MM.1S (cell line): ENCODE data around the gene PTPRO.

ENCODE experiments used
- DNase-seq: peaks from one replicate; pipeline ENCODE4 v3.0.0-alpha.2; 2015
- H2AFZ ChIP-seq: fragments of 300-600 bp; sonication (generic); 2 replicates; pipeline ENCODE4 v1.6.0; 2016; ENCODE audit warnings: antibody characterized with exemption, low read length
- H3F3A ChIP-seq: fragments of 300-600 bp; sonication (generic); 2 replicates; pipeline ENCODE4 v1.6.1; 2016; ENCODE audit warnings: mild to moderate bottlenecking, antibody characterized with exemption, low read length, moderate library complexity, mixed read lengths; ENCODE audit not compliant: insufficient read depth
- H3K27ac ChIP-seq: fragments of 300-600 bp; sonication (generic); 2 replicates; pipeline ENCODE4 v1.5.1; 2016; ENCODE audit warnings: mild to moderate bottlenecking, low read length
- H3K27me3 ChIP-seq: fragments of 300-600 bp; sonication (generic); replicated peaks from 2 replicates; pipeline ENCODE4 v1.6.0; 2016; ENCODE audit warnings: low read length; ENCODE audit not compliant: insufficient read depth
- H3K36me3 ChIP-seq: fragments of 300-600 bp; sonication (generic); replicated peaks from 2 replicates; pipeline ENCODE4 v1.6.1; 2016; ENCODE audit warnings: mild to moderate bottlenecking, low read length, mixed read lengths; ENCODE audit not compliant: insufficient read depth
- H3K4me1 ChIP-seq: fragments of 300-600 bp; sonication (generic); 2 replicates; pipeline ENCODE4 v1.6.1; 2016; ENCODE audit warnings: low read length, mixed read lengths
- H3K4me2 ChIP-seq: fragments of 300-600 bp; sonication (generic); 2 replicates; pipeline ENCODE4 v1.6.0; 2016; ENCODE audit warnings: low read depth, low read length
- H3K4me3 ChIP-seq: fragments of 300-600 bp; sonication (generic); 2 replicates; pipeline ENCODE4 v1.5.1; 2016; ENCODE audit warnings: low read length, mixed read lengths
- H3K79me2 ChIP-seq: fragments of 300-600 bp; sonication (generic); 2 replicates; pipeline ENCODE4 v1.6.1; 2016; ENCODE audit warnings: mixed run types, low read length, mixed read lengths
- H3K9ac ChIP-seq: fragments of 300-600 bp; sonication (generic); 2 replicates; pipeline ENCODE4 v1.6.1; 2016; ENCODE audit warnings: low read length, mixed read lengths
- H3K9me2 ChIP-seq: fragments of 300-600 bp; sonication (generic); replicated peaks from 2 replicates; pipeline ENCODE4 v1.6.1; 2016; ENCODE audit warnings: mild to moderate bottlenecking, low read length, mixed read lengths; ENCODE audit not compliant: insufficient read depth
- H3K9me3 ChIP-seq: fragments of 300-600 bp; sonication (generic); replicated peaks from 2 replicates; pipeline ENCODE4 v1.6.1; 2016; ENCODE audit warnings: mild to moderate bottlenecking, low read length, mixed read lengths; ENCODE audit not compliant: insufficient read depth
- H4K20me1 ChIP-seq: fragments of 300-600 bp; sonication (generic); 2 replicates; pipeline ENCODE4 v1.6.1; 2016; ENCODE audit warnings: mild to moderate bottlenecking, low read length, moderate library complexity, mixed read lengths; ENCODE audit not compliant: insufficient read depth
- EZH2 ChIP-seq: fragments of 300-600 bp; sonication (generic); optimal IDR thresholded peaks from 2 replicates; pipeline ENCODE3; 2017; ENCODE audit warnings: low read depth, mild to moderate bottlenecking, antibody characterized with exemption, low read length, mixed read lengths
- EZH2phosphoT487 ChIP-seq: fragments of 300-600 bp; sonication (generic); IDR thresholded peaks from 2 replicates; pipeline ENCODE4 v1.6.1; 2018; ENCODE audit warnings: antibody characterized with exemption, low read length
- TF ChIP-seq, protein P1 (sequence below): fragments of 300-600 bp; sonication (generic); IDR thresholded peaks from 2 replicates; pipeline ENCODE4 v1.5.1; 2016; ENCODE audit warnings: antibody characterized with exemption, low read length, mixed read lengths

The PTPRO gene

DNA sequence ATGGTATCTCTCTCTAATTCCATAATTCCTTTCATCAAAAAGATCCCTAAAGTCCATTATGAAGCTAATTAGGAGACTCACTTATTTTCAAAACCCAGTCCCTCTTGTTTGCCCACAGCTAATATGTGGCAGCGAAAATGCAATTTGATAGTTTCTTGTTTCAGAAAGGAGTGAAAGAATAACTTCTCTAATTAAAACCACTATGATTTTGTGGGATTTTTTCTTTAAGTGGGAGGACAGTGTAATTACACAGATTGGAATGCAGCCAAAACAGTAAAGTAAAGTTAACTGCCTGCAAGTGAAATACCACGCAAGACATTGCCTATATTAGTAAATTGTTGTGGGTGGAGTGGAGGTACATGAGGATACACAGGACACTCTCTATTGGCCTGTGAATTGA, 50.0 kb downstream of the PTPRO start:
- no peaks in the 10 kb centered on the region for H3K9me2 ChIP-seq
- no peak overlapping the region for H3K9ac ChIP-seq
- no peak overlapping the region for H3K4me3 ChIP-seq
- no peak overlapping the region for H2AFZ ChIP-seq
- no peaks in the 10 kb centered on the region for H3K36me3 ChIP-seq
- TF ChIP-seq EZH2phosphoT487 = no peak
- TF ChIP-seq EZH2 = no peak
- no peak for DNase-seq
- H3K79me2 ChIP-seq = no peaks in the 10 kb centered on the region
- no peaks in the 10 kb centered on the region for H4K20me1 ChIP-seq
- no peak overlapping the region for H3K27ac ChIP-seq
- no peaks in the 10 kb centered on the region for H3K9me3 ChIP-seq
- H3F3A ChIP-seq = no peaks in the 10 kb centered on the region
- no peak overlapping the region for H3K4me2 ChIP-seq
- no peaks in the 10 kb centered on the region for H3K27me3 ChIP-seq
- H3K4me1 ChIP-seq = no peaks in the 10 kb centered on the region

DNA sequence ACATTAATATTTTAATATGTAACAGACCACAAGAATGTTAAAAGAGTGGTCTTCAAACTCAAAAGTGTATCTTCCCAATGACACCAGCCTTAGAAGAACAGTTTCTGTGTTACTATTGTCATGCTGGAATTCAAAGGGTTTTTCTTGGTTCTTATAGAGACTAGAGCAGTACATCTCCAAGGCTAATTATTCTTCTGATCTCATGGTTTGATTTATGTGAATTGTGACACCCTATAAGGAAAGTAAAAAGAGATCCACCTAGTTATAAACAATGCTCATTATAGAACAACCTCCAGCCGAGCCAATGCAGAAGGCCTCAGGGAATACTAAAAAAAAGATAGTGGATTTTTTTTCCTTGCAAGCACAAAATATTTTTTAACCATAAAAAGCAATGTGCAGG, 65.5 kb downstream of the PTPRO start:
- Histone ChIP-seq H3K9ac (no peak overlapping the region), H3K36me3 (no peaks in the 10 kb centered on the region), H3K4me3 (no peak overlapping the region), H3K27ac (no peak overlapping the region), H4K20me1 (no peaks in the 10 kb centered on the region), H3K79me2 (no peaks in the 10 kb centered on the region), H2AFZ (no peak overlapping the region), H3K9me2 (no peaks in the 10 kb centered on the region), H3K9me3 (no peaks in the 10 kb centered on the region; the same call in 1 of the 2 replicates), H3F3A (no peaks in the 10 kb centered on the region), H3K27me3 (no peaks in the 10 kb centered on the region), H3K4me2 (no peak overlapping the region), H3K4me1 (no peaks in the 10 kb centered on the region)
- no peak for DNase-seq
- TF ChIP-seq EZH2phosphoT487 = no peak
- TF ChIP-seq, protein P1, sequence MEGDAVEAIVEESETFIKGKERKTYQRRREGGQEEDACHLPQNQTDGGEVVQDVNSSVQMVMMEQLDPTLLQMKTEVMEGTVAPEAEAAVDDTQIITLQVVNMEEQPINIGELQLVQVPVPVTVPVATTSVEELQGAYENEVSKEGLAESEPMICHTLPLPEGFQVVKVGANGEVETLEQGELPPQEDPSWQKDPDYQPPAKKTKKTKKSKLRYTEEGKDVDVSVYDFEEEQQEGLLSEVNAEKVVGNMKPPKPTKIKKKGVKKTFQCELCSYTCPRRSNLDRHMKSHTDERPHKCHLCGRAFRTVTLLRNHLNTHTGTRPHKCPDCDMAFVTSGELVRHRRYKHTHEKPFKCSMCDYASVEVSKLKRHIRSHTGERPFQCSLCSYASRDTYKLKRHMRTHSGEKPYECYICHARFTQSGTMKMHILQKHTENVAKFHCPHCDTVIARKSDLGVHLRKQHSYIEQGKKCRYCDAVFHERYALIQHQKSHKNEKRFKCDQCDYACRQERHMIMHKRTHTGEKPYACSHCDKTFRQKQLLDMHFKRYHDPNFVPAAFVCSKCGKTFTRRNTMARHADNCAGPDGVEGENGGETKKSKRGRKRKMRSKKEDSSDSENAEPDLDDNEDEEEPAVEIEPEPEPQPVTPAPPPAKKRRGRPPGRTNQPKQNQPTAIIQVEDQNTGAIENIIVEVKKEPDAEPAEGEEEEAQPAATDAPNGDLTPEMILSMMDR = no peak
- no peak for TF ChIP-seq EZH2

GRCh38 chr12:15389561-15389960, 67.3 kb downstream of the PTPRO start:
- no peaks in the 10 kb centered on the region for H3K4me1 ChIP-seq
- no peak overlapping the region for H2AFZ ChIP-seq
- no peak overlapping the region for H3K9ac ChIP-seq
- H3K4me2 ChIP-seq = no peak overlapping the region
- H3K9me2 ChIP-seq = no peaks in the 10 kb centered on the region
- H3K27me3 ChIP-seq = no peaks in the 10 kb centered on the region
- H3K9me3 ChIP-seq = no peaks in the 10 kb centered on the region; the same call in 1 of the 2 replicates
- TF ChIP-seq, protein P1 = no peak
- TF ChIP-seq EZH2phosphoT487 = no peak
- TF ChIP-seq EZH2 = no peak
- no peak overlapping the region for H3K4me3 ChIP-seq
- H3K79me2 ChIP-seq = no peaks in the 10 kb centered on the region
- no peaks in the 10 kb centered on the region for H3K36me3 ChIP-seq
- H4K20me1 ChIP-seq = no peaks in the 10 kb centered on the region
- no peak overlapping the region for H3K27ac ChIP-seq
- no peak for DNase-seq
- H3F3A ChIP-seq = no peaks in the 10 kb centered on the region

DNA sequence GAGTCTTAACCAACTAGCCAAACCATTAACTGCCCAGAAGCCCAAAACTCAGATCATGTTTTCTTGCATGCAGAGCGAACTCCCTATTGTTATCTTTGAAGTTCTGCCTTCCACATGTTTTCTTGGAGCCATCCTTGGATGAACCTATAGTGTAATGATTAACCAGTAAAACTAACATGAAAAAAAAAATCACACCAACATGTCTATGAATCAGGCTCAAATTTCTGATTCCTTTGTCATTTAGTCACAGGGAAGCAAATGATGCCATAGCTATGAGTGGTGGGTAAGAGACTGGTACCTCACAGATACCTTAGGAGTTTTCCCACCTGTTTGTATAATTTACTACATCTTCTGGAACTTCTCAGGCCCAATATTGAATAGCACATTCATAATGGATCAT, 70.7 kb downstream of the PTPRO start:
- Histone ChIP-seq H3K9ac (no peak overlapping the region), H3K79me2 (no peaks in the 10 kb centered on the region), H3F3A (no peaks in the 10 kb centered on the region), H3K27ac (no peak overlapping the region), H3K4me1 (no peaks in the 10 kb centered on the region), H2AFZ (no peak overlapping the region), H3K4me3 (no peak overlapping the region), H4K20me1 (no peaks in the 10 kb centered on the region), H3K9me2 (0 out of 2 replicates have a peak, but pooled peaks cover 3% of the 10 kb centered on the region), H3K9me3 (no peaks in the 10 kb centered on the region), H3K27me3 (no peaks in the 10 kb centered on the region), H3K36me3 (no peaks in the 10 kb centered on the region), H3K4me2 (no peak overlapping the region)
- DNase-seq = no peak
- TF ChIP-seq EZH2 (no peak), EZH2phosphoT487 (no peak)
- TF ChIP-seq, protein P1 = no peak
